ENCODE measurements around the gene FBXO48.

The FBXO48 gene

DNA sequence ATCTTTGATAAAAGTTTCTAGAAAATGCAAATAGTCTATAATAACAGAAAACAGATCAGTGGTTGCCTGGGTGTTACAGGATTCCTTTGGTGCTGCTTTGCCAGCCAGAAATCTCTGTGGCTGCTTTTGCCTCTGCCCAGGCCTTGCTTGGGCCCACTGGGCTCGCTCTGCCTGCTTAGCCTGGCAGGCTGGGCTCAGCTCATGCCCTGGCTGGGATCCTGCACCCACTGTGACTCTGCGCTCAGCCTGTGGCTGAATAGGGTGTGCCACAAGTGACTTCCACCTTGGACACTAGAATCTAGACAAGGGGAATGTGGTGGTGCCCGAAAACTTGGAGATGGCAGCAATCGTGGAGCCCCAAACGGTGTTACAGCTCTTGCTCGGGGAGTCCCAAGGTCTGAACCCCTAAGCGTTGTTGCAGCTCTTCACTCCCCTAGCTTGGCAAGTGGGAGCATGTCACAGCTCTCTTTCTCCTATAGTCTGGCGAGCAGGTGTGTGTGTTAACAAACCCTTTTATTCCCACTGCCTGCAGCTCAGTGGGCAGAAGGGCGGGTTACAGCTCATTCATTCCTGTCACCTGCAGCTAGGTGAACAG lies 50.9 kb downstream of the FBXO48 start:
- no peak overlapping the region for H3K4me3 ChIP-seq (replicated peaks in 1 of 2; ENCODE audit: low read depth in 2 of 2, low read length in 2 of 2)
- TF ChIP-seq, protein P1, sequence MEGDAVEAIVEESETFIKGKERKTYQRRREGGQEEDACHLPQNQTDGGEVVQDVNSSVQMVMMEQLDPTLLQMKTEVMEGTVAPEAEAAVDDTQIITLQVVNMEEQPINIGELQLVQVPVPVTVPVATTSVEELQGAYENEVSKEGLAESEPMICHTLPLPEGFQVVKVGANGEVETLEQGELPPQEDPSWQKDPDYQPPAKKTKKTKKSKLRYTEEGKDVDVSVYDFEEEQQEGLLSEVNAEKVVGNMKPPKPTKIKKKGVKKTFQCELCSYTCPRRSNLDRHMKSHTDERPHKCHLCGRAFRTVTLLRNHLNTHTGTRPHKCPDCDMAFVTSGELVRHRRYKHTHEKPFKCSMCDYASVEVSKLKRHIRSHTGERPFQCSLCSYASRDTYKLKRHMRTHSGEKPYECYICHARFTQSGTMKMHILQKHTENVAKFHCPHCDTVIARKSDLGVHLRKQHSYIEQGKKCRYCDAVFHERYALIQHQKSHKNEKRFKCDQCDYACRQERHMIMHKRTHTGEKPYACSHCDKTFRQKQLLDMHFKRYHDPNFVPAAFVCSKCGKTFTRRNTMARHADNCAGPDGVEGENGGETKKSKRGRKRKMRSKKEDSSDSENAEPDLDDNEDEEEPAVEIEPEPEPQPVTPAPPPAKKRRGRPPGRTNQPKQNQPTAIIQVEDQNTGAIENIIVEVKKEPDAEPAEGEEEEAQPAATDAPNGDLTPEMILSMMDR (IDR thresholded peaks at IDR 0.05; ENCODE audit: low read depth, low read length) = no peak
- DNase-seq (ENCODE audit: low read depth in 2 of 2) = no peak

DNA sequence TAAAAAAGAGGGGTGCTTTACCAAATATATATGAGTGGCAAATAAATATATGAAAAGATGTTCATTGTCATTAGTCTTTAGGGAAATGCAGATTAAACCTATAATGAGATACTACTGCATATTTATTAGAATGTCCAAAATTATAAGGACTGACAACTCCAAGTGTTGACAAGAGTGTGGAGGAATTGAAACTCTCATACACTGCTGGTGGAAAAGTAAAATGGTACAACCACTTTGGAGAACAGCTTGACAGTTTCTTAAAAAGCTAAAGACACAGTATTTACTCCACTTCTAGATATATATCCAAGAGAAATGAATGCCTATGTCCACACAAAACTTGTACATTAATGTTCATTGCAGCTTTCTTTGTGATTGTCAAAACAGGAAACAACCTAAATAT lies 51.6 kb downstream of the FBXO48 start:
- no peak overlapping the region for H3K4me3 ChIP-seq (replicated peaks in 1 of 2; ENCODE audit: low read depth in 2 of 2, low read length in 2 of 2)
- no peak for DNase-seq (ENCODE audit: low read depth in 2 of 2)
- TF ChIP-seq, protein P1 (IDR thresholded peaks at IDR 0.05; ENCODE audit: low read depth, low read length) = no peak

DNA sequence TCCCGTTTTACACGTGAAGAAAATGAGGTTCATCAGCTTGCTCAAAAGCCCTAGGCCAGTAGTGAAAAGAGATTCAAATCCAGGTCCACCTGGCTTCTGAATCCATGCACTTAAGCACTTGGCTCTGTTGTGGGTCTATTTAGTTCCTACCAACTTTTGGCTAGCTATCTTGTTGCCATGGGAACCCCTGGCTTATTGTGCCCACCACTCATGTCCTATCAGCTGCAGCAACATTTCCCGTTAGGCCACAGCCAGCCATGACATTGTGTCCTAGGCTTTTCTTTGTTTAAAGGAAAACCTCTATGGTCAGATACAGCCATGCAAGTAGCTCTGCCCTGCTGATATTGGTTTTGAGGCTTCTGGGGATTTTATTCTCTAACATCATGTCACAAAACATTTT lies 52.2 kb downstream of the FBXO48 start:
- TF ChIP-seq, protein P1 (IDR thresholded peaks at IDR 0.05; ENCODE audit: low read depth, low read length) = no peak
- H3K4me3 ChIP-seq (replicated peaks in 1 of 2; ENCODE audit: low read depth in 2 of 2, low read length in 2 of 2) = no peak overlapping the region
- DNase-seq (ENCODE audit: low read depth in 2 of 2) = no peak

DNA sequence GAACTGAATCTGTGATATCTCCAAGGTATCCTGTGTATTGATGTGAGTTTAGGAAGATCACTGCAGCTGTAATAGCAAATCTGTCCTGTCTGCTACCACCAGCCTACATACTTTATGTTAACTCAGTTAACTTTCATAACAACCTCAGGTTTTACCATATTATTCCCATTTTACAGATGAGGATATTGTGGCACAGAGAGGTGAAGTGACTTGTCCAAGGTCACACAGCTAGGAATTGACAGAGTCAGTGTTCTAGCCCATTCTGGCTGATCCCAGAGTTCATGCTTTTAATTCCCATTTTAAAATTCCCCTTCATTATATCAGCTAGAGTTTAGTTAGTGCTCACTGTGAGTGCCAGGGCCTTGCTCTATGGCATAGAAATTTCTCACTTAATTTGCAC lies 52.6 kb downstream of the FBXO48 start:
- DNase-seq (ENCODE audit: low read depth in 2 of 2) = no peak
- H3K4me3 ChIP-seq (replicated peaks in 1 of 2; ENCODE audit: low read depth in 2 of 2, low read length in 2 of 2) = no peak overlapping the region
- TF ChIP-seq, protein P1 (IDR thresholded peaks at IDR 0.05; ENCODE audit: low read depth, low read length) = no peak

DNA sequence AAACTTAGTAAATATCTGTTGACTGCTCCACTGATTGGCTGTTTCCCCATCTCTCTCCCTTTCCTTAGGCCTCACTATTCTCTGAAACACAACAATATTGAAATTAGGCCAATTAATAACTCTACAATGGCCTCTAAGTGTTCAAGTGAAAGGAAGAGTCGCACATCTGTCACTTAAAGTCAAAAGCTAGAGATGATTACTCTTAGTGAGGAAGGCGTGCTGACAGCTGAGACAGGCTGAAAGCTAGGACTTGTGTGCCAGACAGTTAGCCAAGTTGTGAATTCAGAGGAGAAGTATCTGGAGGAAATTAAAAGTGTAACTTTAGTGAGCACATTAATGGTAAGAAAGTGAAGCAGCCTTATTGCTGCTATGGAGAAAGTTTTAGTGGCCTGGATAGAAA lies 53.6 kb downstream of the FBXO48 start:
- TF ChIP-seq, protein P1 (IDR thresholded peaks at IDR 0.05; ENCODE audit: low read depth, low read length) = no peak
- no peak for DNase-seq (ENCODE audit: low read depth in 2 of 2)
- H3K4me3 ChIP-seq (replicated peaks in 1 of 2; ENCODE audit: low read depth in 2 of 2, low read length in 2 of 2) = no peak overlapping the region

DNA sequence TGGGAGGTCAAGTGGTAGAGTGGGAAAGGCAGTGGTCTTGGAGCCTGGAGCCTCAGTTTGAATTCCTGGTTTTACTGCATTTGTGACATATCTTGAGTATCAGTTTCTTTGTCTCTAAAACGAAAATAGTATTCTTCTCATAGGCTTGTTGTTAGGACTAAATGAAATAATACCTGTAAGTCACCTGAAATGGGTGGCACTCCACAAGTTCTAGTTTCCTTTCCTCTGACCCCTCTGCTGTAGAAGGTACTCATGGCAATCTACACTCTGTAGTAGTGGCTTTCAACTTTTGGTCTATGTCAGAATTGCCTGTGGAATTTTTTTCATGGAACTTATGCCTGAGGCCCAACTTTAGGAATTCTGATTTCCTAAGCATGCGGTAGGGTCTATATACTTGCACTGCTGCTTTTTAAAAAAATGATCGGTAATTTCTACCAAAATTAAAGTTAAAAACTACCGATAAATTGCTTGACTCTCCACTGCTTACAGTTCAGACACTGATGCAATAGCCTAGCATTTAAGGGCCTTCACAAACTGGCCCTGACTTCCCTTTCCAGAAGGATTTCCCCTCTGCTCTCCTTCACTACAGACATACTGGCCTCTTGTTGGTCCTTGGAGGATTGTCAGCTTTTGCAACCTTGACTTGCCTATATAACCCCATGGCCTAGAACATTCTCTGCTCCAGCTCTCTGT lies 54.8 kb downstream of the FBXO48 start:
- H3K4me3 ChIP-seq (replicated peaks in 1 of 2; ENCODE audit: low read depth in 2 of 2, low read length in 2 of 2) = no peak overlapping the region
- TF ChIP-seq, protein P1 (IDR thresholded peaks at IDR 0.05; ENCODE audit: low read depth, low read length) = no peak

More for the DNA sequence above, 54.8 kb downstream of the FBXO48 start:
- DNase-seq (ENCODE audit: low read depth in 2 of 2) = no peak

All from cardiac fibroblast (primary cell).